ENCODE measurements around the gene PCDHA8. TPM values are rescaled to one million over a fixed set of nuclear protein-coding genes. Genes with fewer than 3 reads are reported as not detected.
"Not testable (repeated sequence)": the region's sequence is repeated elsewhere in the genome, so short reads cannot be mapped to it uniquely, and the experiment has no call there.

PCDHA8 gene
- polyA plus RNA-seq, 1 donor (not counting 4 experiments of a cell fraction or from before 2014, with no cell fraction given): not detected

- FAIRE-seq (no peak), DNase-seq (ENCODE audit: low read depth, low spot score) (no peak)
- Histone ChIP-seq H3K9ac (ENCODE audit: control insufficient read depth, extremely low read depth, insufficient read depth, low read length) (no peak overlapping the region), H3K36me3 (ENCODE audit: control insufficient read depth in 2 of 2, extremely low read depth in 1 of 2, insufficient read depth in 2 of 2, low read length in 2 of 2) (no peaks in the 10 kb centered on the region), H3K4me2 (ENCODE audit: control insufficient read depth, extremely low read depth, insufficient read depth, low read depth, low read length) (no peak overlapping the region), H4K20me1 (ENCODE audit: control insufficient read depth, extremely low read depth, insufficient read depth, low read length) (no peaks in the 10 kb centered on the region), H3K4me3 (ENCODE audit: control insufficient read depth in 2 of 3, extremely low read depth in 1 of 3, insufficient read depth in 2 of 3, low read depth in 1 of 3, low read length in 3 of 3) (no peak overlapping the region), H3K27me3 (ENCODE audit: control insufficient read depth, extremely low read depth, insufficient read depth, low read length) (no peaks in the 10 kb centered on the region), H3K9me3 (ENCODE audit: control insufficient read depth, low read depth, low read length) (peaks cover 9% of the 10 kb centered on the region), H3K79me2 (ENCODE audit: control insufficient read depth, insufficient read depth, low read length) (no peaks in the 10 kb centered on the region), H3K4me1 (ENCODE audit: control insufficient read depth, extremely low read depth, insufficient read depth, low read length) (no peaks in the 10 kb centered on the region), H3K27ac (ENCODE audit: control insufficient read depth, insufficient read depth, low read length) (no peak overlapping the region), H3K9me1 (ENCODE audit: control insufficient read depth, extremely low read depth, insufficient read depth, low read length) (no peaks in the 10 kb centered on the region), H2AFZ (ENCODE audit: control insufficient read depth, low read length) (no peak overlapping the region)
- no peak for TF ChIP-seq EZH2 (IDR thresholded peaks at IDR 0.05; ENCODE audit: low read length)
- no peak for TF ChIP-seq CTCF (optimal IDR thresholded peaks at IDR 0.05 in 1 of 3, IDR thresholded peaks at IDR 0.05 in 1 of 3, conservative IDR thresholded peaks at IDR 0.05 in 1 of 3; ENCODE audit: extremely low read depth in 1 of 3, insufficient read depth in 2 of 3, low read length in 3 of 3)
- dilution Hi-C loops (cut with MboI; ENCODE audit: extremely low pct_ligation_motif_present, low sequenced_read_pairs): no loop called here
These were observed 18.7 kb upstream of the PCDHA8 start for GRCh38 chr5:140822281-140822629.

- H3K9ac ChIP-seq (ENCODE audit: control insufficient read depth, extremely low read depth, insufficient read depth, low read length); H3K4me2 ChIP-seq (ENCODE audit: control insufficient read depth, extremely low read depth, insufficient read depth, low read depth, low read length); H3K27ac ChIP-seq (ENCODE audit: control insufficient read depth, insufficient read depth, low read length); H3K79me2 ChIP-seq (ENCODE audit: control insufficient read depth, insufficient read depth, low read length); dilution Hi-C loops (cut with MboI; ENCODE audit: extremely low pct_ligation_motif_present, low sequenced_read_pairs); FAIRE-seq; H3K36me3 ChIP-seq (ENCODE audit: control insufficient read depth in 2 of 2, extremely low read depth in 1 of 2, insufficient read depth in 2 of 2, low read length in 2 of 2); H3K4me1 ChIP-seq (ENCODE audit: control insufficient read depth, extremely low read depth, insufficient read depth, low read length); H3K9me1 ChIP-seq (ENCODE audit: control insufficient read depth, extremely low read depth, insufficient read depth, low read length); H4K20me1 ChIP-seq (ENCODE audit: control insufficient read depth, extremely low read depth, insufficient read depth, low read length); H3K27me3 ChIP-seq (ENCODE audit: control insufficient read depth, extremely low read depth, insufficient read depth, low read length); H3K9me3 ChIP-seq (ENCODE audit: control insufficient read depth, low read depth, low read length); DNase-seq (ENCODE audit: low read depth, low spot score); H3K4me3 ChIP-seq (ENCODE audit: control insufficient read depth in 2 of 3, extremely low read depth in 1 of 3, insufficient read depth in 2 of 3, low read depth in 1 of 3, low read length in 3 of 3); H2AFZ ChIP-seq (ENCODE audit: control insufficient read depth, low read length): not testable (repeated sequence)
These were observed 18.0 kb upstream of the PCDHA8 start for GRCh38 chr5:140822969-140823368.

- H3K9ac ChIP-seq (ENCODE audit: control insufficient read depth, extremely low read depth, insufficient read depth, low read length): no peak overlapping the region
- no peaks in the 10 kb centered on the region for H4K20me1 ChIP-seq (ENCODE audit: control insufficient read depth, extremely low read depth, insufficient read depth, low read length)
- no peak for DNase-seq (ENCODE audit: low read depth, low spot score)
- H3K9me1 ChIP-seq (ENCODE audit: control insufficient read depth, extremely low read depth, insufficient read depth, low read length): no peaks in the 10 kb centered on the region
- H3K27me3 ChIP-seq (ENCODE audit: control insufficient read depth, extremely low read depth, insufficient read depth, low read length): no peaks in the 10 kb centered on the region
- no peaks in the 10 kb centered on the region for H3K36me3 ChIP-seq (ENCODE audit: control insufficient read depth in 2 of 2, extremely low read depth in 1 of 2, insufficient read depth in 2 of 2, low read length in 2 of 2)
- H3K4me3 ChIP-seq (ENCODE audit: control insufficient read depth in 2 of 3, extremely low read depth in 1 of 3, insufficient read depth in 2 of 3, low read depth in 1 of 3, low read length in 3 of 3): no peak overlapping the region
- H3K9me3 ChIP-seq (ENCODE audit: control insufficient read depth, low read depth, low read length): peaks cover 9% of the 10 kb centered on the region
- H3K4me2 ChIP-seq (ENCODE audit: control insufficient read depth, extremely low read depth, insufficient read depth, low read depth, low read length): no peak overlapping the region
- H3K4me1 ChIP-seq (ENCODE audit: control insufficient read depth, extremely low read depth, insufficient read depth, low read length): no peaks in the 10 kb centered on the region
- no peaks in the 10 kb centered on the region for H3K79me2 ChIP-seq (ENCODE audit: control insufficient read depth, insufficient read depth, low read length)
- dilution Hi-C loops (cut with MboI; ENCODE audit: extremely low pct_ligation_motif_present, low sequenced_read_pairs): no loop called here
- no peak overlapping the region for H3K27ac ChIP-seq (ENCODE audit: control insufficient read depth, insufficient read depth, low read length)
- TF ChIP-seq CTCF (optimal IDR thresholded peaks at IDR 0.05 in 1 of 3, IDR thresholded peaks at IDR 0.05 in 1 of 3, conservative IDR thresholded peaks at IDR 0.05 in 1 of 3; ENCODE audit: extremely low read depth in 1 of 3, insufficient read depth in 2 of 3, low read length in 3 of 3) (no peak), EZH2 (IDR thresholded peaks at IDR 0.05; ENCODE audit: low read length) (no peak)
- H2AFZ ChIP-seq (ENCODE audit: control insufficient read depth, low read length): no peak overlapping the region
- FAIRE-seq: no peak
These were observed 17.5 kb upstream of the PCDHA8 start for GRCh38 chr5:140823475-140823874.

All from keratinocyte (primary cell).